Fibroblast of skin of left biceps (primary cell): ENCODE results near the gene NCS1.
A peak's percentile ranks its signal among the peaks of the same experiment; 100 is the strongest.

ENCODE experiments used
- DNase-seq, 2 experiments: peaks; one replicate each; pipeline ENCODE4 v3.0.0-alpha.2; 2013; ENCODE audit warnings: low read depth in 2 of 2

Gene NCS1

GRCh38 chr9:130175355-130175754 lies 3.2 kb downstream of the NCS1 start:
- DNase-seq: no peak

GRCh38 chr9:130176760-130177159 lies 4.6 kb downstream of the NCS1 start:
- DNase-seq: no peak

DNA sequence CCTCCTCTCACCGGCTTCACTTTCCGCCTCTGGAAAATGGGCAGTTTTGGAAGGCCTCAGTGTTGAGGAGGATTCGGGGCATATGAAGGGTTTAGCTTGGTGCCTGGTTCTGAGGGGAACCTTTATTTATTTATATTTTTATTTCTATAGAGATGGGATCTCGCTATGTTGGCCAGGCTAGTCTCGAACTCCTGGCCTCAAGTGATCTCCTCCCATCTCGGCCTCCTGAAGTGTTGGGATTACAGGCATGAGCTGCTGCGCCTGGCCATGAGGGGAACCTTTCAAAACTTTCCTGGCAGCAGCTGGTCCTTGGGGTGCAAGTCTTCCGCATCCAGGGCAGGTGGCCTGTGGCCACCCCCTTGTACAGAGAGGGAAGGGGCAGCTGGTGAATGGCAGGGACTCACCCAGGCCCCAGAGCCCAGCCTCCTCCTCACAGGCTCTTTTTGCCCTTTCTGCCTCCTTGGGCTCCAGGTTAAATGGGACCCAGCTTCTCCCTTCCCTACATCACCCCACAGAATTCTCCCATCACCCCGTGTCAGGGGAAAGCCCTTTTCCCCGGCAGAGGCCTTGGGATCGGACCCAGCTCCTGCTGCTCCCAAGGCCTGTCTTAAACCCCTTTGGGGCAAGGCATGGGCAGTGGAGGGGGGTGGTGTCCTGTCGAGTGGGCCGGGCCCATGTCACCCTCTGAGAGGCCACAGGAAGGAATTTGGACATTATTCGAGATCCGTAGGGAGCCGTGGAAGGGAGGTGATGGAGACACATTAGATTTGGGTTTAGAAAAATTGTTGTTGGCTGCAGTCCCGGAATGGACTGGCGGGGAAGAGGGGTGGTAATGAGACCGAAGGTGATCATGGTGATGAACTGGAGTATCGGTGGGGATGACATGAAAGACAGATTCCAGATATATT lies 5.9 kb downstream of the NCS1 start:
- no peak for DNase-seq

DNA sequence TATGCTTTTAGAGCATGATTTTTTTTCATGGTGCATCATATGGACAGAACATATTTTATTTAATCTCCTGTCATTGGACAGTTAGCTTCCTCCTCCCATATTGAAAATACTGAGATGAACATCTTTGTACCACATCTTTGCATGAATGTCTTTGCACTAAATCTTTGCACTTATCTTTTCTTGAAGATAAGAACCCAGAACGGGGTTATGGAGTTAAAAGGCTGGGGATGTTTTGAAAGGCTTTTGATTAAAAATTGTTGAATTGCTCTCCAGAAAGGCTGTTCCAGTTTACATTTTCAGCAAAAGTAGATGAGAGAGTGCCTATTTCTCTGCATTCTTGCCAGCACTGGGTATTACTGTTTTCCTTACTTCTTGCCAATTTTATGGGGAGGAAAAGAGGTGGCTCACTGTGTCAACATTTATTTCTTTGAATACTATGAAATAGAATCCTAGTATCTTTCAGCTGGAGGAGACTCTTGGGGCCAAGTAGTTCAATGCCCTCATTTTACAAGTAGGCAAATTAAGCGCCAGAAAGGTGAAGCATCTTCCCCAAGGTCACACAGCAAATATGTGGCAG lies 7.2 kb downstream of the NCS1 start:
- no peak for DNase-seq

- no peak for DNase-seq
Measured at GRCh38 chr9:130180516-130180915, 8.3 kb downstream of the NCS1 start.

GRCh38 chr9:130181678-130182380 lies 9.6 kb downstream of the NCS1 start:
- no peak for DNase-seq

DNA sequence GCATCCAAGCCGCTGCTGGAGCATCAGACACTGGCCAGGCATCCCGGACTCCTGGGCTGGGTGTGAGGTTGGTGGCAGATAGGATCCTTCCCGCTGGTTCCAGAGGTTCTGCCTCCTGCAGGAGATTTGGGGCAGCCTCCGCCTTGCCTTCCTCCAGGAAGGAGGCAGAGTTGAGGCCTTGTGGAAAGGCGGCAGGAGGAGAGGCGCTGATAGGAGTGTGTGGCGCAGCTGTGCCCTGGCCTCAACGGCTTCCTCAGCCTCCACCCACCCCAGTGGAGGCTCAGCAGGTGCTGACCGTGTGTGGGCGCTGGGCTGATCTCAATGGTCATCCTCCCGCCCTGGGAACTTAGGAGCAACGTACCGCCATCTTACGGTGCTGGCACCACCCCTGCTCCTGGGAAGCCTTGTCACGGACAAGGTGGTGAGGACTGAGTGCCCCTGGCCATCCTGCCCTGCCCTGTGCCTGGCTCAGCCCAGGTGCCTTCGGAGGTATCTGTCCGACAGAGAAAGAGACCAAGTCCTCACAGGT lies 10.2 kb downstream of the NCS1 start:
- DNase-seq: no peak

DNA sequence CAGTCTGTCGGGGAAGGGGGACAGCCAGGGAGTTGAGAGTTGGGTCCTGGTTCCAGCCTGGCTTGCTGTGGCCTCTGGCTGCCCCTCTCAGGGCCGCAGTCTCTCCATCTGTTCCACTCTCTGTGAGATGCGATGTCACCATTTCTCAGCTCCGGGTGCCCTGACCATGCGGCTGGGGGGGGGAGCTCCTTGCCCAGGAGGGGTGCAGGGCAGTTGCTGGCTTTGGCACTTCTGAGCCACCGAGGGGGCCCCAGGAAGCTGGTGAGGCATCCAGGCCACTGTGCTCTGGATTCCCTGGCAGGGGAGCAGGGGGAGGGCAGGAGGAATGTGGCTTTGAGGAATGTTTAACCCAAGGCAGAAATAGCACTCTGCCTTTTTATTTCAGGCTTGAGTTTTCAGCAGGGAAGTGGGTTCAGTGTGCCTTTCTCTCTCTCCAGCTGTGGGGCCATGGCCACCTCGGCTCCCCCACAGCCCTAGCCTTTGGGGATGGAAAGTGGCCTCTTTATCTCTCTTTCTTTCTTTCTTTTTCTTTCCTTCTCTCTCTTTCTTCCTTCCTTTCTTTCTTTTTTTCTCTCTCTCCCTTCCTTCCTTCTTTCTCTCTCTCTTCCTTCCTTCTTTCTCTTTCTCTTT lies 11.0 kb downstream of the NCS1 start:
- peak; percentile 37 to 42 for DNase-seq

GRCh38 chr9:130185017-130185416 lies 12.8 kb downstream of the NCS1 start:
- no peak for DNase-seq

DNA sequence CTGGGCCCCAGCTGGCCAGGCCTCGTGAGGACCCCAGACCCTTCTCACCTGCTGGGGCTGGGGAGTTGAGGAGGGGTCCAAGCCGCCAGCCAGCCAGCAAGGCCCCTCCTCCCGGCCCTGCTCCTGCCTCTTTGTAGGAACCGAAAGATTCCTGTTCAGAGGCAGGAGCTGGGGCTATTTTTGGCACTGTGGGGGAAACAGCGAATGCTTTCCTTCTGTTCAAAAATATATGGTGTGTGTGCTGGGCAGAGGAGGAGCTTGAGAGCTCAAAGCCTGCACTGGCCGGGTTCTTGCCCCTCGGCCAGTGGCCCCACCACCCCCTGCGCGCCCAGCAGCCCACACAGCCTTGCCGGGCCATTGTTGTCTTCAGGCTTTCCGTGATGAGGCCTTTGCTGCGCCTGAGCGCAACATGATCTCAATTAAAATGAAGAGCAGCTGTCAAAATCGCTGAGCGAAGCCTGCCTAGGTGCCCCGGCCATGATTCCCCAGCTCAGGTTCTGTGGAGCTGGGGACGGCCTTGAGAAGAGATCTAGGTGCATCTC lies 13.4 kb downstream of the NCS1 start:
- DNase-seq: peak; percentile 14 to 20

DNA sequence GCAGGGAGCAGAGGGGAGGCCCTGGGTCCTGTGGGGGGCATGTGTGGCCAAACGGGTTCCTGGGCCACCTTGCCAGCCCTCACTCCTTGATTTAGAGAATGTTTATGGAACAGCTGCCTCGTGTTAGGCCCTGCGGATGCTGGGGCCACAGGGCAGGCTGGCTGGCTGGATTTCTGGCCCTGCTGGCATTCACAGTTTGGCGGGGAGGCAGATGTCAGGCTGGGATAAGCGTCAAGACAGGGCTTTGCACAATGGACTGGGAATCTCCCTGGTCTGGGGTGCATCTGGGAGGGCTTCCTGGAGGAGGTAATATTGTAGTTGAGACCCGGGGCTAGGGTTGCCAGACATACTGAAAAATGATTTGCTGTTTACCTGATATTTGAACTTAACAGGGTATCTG lies 13.8 kb downstream of the NCS1 start:
- DNase-seq: no peak

DNA sequence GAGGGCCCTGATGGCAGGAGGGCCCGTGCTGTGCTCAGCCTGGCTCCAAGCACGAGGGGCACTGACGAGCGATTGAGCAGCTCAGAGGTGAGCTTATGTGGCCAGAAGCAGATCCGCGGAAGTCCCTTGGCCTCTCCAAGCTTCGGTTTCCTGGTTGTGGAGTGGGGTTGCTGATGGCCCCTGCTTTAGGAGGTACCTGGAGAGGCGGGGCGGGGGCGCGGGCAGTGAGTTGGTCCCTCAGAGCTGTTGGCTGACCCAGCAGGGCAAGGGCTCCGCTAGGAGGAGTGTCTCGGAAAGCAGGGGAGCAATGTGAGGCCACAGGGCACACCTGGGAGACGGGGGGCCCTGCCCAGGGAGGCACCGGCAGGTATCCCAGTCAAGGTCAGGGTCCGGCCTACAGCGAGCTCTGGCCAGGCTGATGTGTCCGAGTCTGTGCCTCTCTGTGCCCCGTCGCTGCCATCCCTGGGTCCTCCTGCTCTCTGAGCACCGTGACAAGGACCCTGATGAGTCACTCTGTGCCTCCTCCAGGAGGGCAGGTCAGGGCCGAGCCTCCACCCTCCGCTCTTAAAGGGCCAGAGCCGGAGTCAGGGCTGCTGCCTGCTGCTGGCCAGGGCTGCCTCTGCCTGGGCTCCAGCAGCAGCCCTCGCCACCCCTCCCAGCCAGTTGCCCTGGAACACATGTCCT lies 14.8 kb downstream of the NCS1 start:
- DNase-seq: no peak

GRCh38 chr9:130187523-130187846 lies 15.3 kb downstream of the NCS1 start:
- no peak for DNase-seq

DNA sequence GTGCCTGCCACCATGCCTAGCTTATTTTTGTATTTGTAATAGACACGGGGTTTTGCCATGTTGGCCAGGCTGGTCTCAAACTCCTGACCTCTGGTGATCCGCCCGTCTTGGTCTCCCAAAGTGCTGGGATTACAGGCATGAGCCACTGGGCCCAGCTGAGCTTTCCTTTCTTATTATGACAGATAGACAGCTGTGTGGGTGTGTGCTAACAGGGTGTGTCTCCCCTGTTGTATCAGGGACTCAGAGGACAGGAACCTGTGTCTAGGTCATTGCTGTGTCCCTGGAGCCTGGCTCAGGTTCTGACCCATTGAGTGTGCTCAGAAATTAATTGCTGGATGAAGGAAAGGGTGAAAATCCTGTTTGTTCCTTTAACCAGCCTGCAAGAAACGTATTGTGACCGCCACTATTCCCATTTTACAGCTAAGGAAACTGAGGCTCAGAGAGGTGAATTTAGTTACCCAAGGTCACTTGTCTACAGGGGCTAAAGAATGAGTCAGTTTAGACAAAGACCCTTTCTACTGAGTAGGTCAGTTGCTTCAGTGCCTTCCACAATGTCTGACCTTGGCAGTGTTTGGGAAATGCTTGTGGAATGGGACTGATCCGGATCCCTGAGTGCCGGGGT lies 16.8 kb downstream of the NCS1 start:
- no peak for DNase-seq

GRCh38 chr9:130189840-130190239 lies 17.6 kb downstream of the NCS1 start:
- peak; percentile 29 to 36 for DNase-seq

DNA sequence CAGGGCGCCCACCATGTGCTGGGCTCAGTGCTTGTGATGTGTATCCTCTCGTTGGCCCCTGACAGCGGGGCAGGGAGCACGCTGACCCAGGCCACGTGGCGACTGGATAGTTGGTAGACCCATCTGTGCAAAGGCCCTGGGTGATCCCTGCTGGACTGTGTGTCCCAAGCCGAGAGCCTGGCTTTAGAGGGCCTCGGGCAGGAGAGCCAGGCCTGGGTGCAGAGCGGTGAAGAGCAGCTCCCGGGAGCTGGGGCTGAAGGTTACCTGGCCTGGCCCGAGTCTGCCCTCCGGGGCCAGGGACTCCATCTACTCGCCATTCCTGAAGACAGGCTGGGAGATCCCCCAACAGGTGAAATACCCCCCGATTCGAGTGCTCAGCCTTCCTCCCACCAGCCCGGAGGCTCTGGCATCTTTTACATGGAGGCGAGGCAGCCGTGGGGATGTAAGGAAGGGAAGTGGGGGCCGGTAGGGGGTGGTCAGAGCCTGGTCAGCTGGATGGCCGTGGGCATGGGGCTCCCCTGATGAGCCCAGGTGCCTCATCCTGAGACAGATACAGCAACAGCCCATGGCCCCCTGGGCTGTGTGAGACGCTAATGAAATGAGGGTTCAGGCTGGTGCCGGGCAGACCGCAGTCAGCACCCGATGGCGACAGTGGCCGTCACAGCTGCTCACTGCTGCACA lies 19.0 kb downstream of the NCS1 start:
- DNase-seq: no peak

- DNase-seq: no peak
Measured at GRCh38 chr9:130191749-130192120, 19.5 kb downstream of the NCS1 start.

GRCh38 chr9:130192382-130192999 lies 20.3 kb downstream of the NCS1 start:
- DNase-seq: no peak

DNA sequence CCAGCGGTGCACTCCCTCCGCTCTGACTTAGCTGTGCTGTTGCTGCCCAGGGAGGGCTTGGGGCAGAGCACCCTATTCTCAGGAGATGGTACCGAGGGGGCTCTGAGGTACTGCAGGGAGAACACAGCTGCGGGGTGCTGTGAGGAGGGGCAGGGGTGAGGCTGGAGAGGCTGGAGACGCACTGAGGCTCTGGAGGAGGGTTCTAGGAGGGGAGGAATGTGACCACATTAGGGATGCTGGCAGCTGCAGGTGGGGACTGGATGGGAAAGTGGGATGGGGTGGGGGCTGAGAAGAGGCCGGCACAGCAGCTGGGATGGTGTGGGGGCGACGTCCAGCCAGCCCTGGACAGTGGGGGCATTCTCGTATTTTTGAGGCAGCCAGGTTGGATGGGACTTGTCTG lies 20.9 kb downstream of the NCS1 start:
- no peak for DNase-seq
